Nephron (organoid): Measurements from ENCODE around the gene TNXB.

ENCODE experiments used
- H3K27ac Mint-ChIP-seq, 3 experiments: 2 replicates each; pipeline ENCODE4 v1.8.0; 2020; ENCODE audit warnings: mixed read lengths in 3 of 3, mild to moderate bottlenecking in 2 of 3, moderate library complexity in 1 of 3
- H3K27me3 Mint-ChIP-seq: 2 replicates; pipeline ENCODE4 v1.8.0; 2021; ENCODE audit warnings: low read depth, mild to moderate bottlenecking, moderate library complexity, mixed read lengths
- H3K36me3 Mint-ChIP-seq: 2 replicates; pipeline ENCODE4 v1.8.0; 2020; ENCODE audit warnings: low read depth, mixed read lengths
- H3K4me1 Mint-ChIP-seq: 2 replicates; pipeline ENCODE4 v1.8.0; 2020; ENCODE audit warnings: mixed read lengths
- H3K4me3 Mint-ChIP-seq, 3 experiments: 2 replicates each; pipeline ENCODE4 v1.8.0; 2020; ENCODE audit warnings: mild to moderate bottlenecking in 3 of 3, mixed read lengths in 3 of 3, moderate library complexity in 2 of 3
- H3K9me3 Mint-ChIP-seq: 2 replicates; pipeline ENCODE4 v1.8.0; 2020; ENCODE audit warnings: mixed read lengths
- CTCF ChIP-seq, 3 experiments: fragments of 200-600 bp; sonication (generic); IDR thresholded peaks; one replicate each; pipeline ENCODE4 v1.5.0; 2021; ENCODE audit warnings: antibody characterized with exemption in 3 of 3; ENCODE audit not compliant: unreplicated experiment in 3 of 3

The TNXB gene

GRCh38 chr6:32076321-32076809, 32.8 kb downstream of the TNXB start:
- Mint-ChIP-seq H3K4me1 (peaks cover 70% of the 10 kb centered on the region), H3K4me3 (peak overlapping the region in 1 of 3 experiments; percentile 45), H3K27ac (peak overlapping the region; percentile 74 to 93 (median 78)), H3K27me3 (peaks cover 7% of the 10 kb centered on the region), H3K36me3 (no peaks in the 10 kb centered on the region), H3K9me3 (no peaks in the 10 kb centered on the region)
- TF ChIP-seq CTCF (IDR thresholded peaks at IDR 0.05; ENCODE audit: unreplicated experiment in 3 of 3): no peak

- H3K9me3 Mint-ChIP-seq: no peaks in the 10 kb centered on the region
- peaks cover 3% of the 10 kb centered on the region for H3K27me3 Mint-ChIP-seq
- peak overlapping the region in 1 of 3 experiments; percentile 45 for H3K4me3 Mint-ChIP-seq
- no peaks in the 10 kb centered on the region for H3K36me3 Mint-ChIP-seq
- peak overlapping the region; percentile 74 to 93 (median 78) for H3K27ac Mint-ChIP-seq
- peaks cover 69% of the 10 kb centered on the region for H3K4me1 Mint-ChIP-seq
- TF ChIP-seq CTCF (IDR thresholded peaks at IDR 0.05; ENCODE audit: unreplicated experiment in 3 of 3): no peak
Measured at GRCh38 chr6:32075781-32076180, 33.4 kb downstream of the TNXB start.

GRCh38 chr6:32074996-32075532, 34.1 kb downstream of the TNXB start:
- TF ChIP-seq CTCF (IDR thresholded peaks at IDR 0.05; ENCODE audit: unreplicated experiment in 3 of 3): no peak
- H3K27me3 Mint-ChIP-seq: peaks cover 3% of the 10 kb centered on the region
- H3K4me3 Mint-ChIP-seq: peak overlapping the region in 1 of 3 experiments; percentile 10
- H3K4me1 Mint-ChIP-seq: peaks cover 70% of the 10 kb centered on the region
- H3K36me3 Mint-ChIP-seq: no peaks in the 10 kb centered on the region
- H3K9me3 Mint-ChIP-seq: no peaks in the 10 kb centered on the region
- peak overlapping the region; percentile 74 to 93 (median 74) for H3K27ac Mint-ChIP-seq

GRCh38 chr6:32073613-32074012, 35.5 kb downstream of the TNXB start:
- TF ChIP-seq CTCF (IDR thresholded peaks at IDR 0.05; ENCODE audit: unreplicated experiment in 3 of 3): no peak
- Mint-ChIP-seq H3K4me3 (no peak overlapping the region), H3K9me3 (no peaks in the 10 kb centered on the region), H3K27ac (peak overlapping the region; percentile 3 to 70 (median 61)), H3K36me3 (no peaks in the 10 kb centered on the region), H3K27me3 (peaks cover 3% of the 10 kb centered on the region), H3K4me1 (peaks cover 65% of the 10 kb centered on the region)

- Mint-ChIP-seq H3K27me3 (peaks cover 3% of the 10 kb centered on the region), H3K36me3 (no peaks in the 10 kb centered on the region), H3K4me1 (peaks cover 65% of the 10 kb centered on the region), H3K9me3 (no peaks in the 10 kb centered on the region), H3K27ac (peak overlapping the region; percentile 3 to 70 (median 61)), H3K4me3 (peak overlapping the region in 2 of 3 experiments; percentile 1 to 24)
- TF ChIP-seq CTCF (IDR thresholded peaks at IDR 0.05; ENCODE audit: unreplicated experiment in 3 of 3): no peak
Measured at GRCh38 chr6:32073101-32073500, 36.0 kb downstream of the TNXB start.
